Measurements from ENCODE around the gene MGST2. TPM values are rescaled to one million over a fixed set of nuclear protein-coding genes. Genes with fewer than 3 reads are reported as not detected.

The MGST2 gene
- polyA plus RNA-seq, 3 donors = 41.7 to 221 (median 153) TPM

DNA sequence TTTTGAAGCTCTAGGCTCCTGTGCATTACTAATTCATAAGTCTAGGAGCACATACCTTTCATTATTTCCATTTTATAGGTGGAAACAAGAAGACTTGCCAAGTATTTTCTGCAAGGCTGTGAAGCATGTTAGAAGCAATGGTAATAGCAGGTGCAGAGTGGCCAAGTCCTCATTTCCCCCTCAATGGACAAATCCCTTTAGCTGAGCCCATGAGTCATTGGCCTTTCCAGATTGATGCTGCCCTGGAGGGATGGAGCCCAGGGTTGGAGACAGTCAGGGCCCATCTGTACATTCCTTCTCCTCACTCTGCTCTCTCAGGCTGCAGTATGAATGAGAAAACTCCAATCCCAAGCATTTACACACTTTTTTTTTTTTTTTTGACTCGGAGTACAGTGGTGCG lies 6.6 kb downstream of the MGST2 start:
- H2AFZ ChIP-seq (ENCODE audit: insufficient read depth, low read depth, low read length, poor library complexity, severe bottlenecking) = no peak overlapping the region
- Mint-ChIP-seq H3K9me3 (no peaks in the 10 kb centered on the region), H3K4me3 (no peak overlapping the region), H3K27ac (peak overlapping the region in 3 of 7 donors; percentile 27 to 40 (median 30)), H3K27me3 (ENCODE audit: low read depth in 3 of 3) (no peaks in the 10 kb centered on the region), H3K36me3 (peaks cover 11 to 42% of the 10 kb centered on the region in 2 donors), H3K4me1 (peaks cover 71% of the 10 kb centered on the region)
- no peaks in the 10 kb centered on the region for H3K27me3 ChIP-seq (ENCODE audit: control insufficient read depth in 2 of 2, insufficient read depth in 2 of 2, low read length in 2 of 2)
- DNase-seq = no peak
- no peaks in the 10 kb centered on the region for H4K20me1 ChIP-seq (ENCODE audit: insufficient read depth, low read length)
- WGBS (ENCODE audit: insufficient coverage) = 100% methylated on average over 2 of the region's 2 CpGs
- intact Hi-C loops (cut with micrococcal nuclease) = loop anchor here in 1 of 2 donors (10.0 kb wide), 1 partner anchor 583 kb away; no protein-coding TSS in a partner anchor
- peaks cover 0 to 16% of the 10 kb centered on the region in 2 donors for H3K36me3 ChIP-seq (replicated peaks in 1 of 2; ENCODE audit: control insufficient read depth in 1 of 2, insufficient read depth in 2 of 2, low read length in 2 of 2)
- TF ChIP-seq, protein P1, sequence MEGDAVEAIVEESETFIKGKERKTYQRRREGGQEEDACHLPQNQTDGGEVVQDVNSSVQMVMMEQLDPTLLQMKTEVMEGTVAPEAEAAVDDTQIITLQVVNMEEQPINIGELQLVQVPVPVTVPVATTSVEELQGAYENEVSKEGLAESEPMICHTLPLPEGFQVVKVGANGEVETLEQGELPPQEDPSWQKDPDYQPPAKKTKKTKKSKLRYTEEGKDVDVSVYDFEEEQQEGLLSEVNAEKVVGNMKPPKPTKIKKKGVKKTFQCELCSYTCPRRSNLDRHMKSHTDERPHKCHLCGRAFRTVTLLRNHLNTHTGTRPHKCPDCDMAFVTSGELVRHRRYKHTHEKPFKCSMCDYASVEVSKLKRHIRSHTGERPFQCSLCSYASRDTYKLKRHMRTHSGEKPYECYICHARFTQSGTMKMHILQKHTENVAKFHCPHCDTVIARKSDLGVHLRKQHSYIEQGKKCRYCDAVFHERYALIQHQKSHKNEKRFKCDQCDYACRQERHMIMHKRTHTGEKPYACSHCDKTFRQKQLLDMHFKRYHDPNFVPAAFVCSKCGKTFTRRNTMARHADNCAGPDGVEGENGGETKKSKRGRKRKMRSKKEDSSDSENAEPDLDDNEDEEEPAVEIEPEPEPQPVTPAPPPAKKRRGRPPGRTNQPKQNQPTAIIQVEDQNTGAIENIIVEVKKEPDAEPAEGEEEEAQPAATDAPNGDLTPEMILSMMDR (IDR thresholded peaks at IDR 0.05) = no peak
- H3K9ac ChIP-seq (ENCODE audit: insufficient read depth, low read length, poor library complexity, severe bottlenecking) = no peak overlapping the region
- no peak overlapping the region for H3K4me3 ChIP-seq (replicated peaks in 1 of 3; ENCODE audit: low read depth in 2 of 3, low read length in 3 of 3)
- no peak overlapping the region for H3K27ac ChIP-seq (ENCODE audit: low read depth in 1 of 2, low read length in 2 of 2)
- no peak overlapping the region for H3K4me2 ChIP-seq (replicated peaks; ENCODE audit: extremely low read depth, low read length, poor library complexity, severe bottlenecking)
- H3K79me2 ChIP-seq (ENCODE audit: insufficient read depth, low read length) = peaks cover 87% of the 10 kb centered on the region
- no peaks in the 10 kb centered on the region for H3K9me3 ChIP-seq (replicated peaks in 1 of 2; ENCODE audit: control insufficient read depth in 1 of 2, insufficient read depth in 1 of 2, low read length in 2 of 2)
- peaks cover 41 to 52% of the 10 kb centered on the region in 2 donors for H3K4me1 ChIP-seq (ENCODE audit: control insufficient read depth in 1 of 2, insufficient read depth in 2 of 2, low read length in 2 of 2)

DNA sequence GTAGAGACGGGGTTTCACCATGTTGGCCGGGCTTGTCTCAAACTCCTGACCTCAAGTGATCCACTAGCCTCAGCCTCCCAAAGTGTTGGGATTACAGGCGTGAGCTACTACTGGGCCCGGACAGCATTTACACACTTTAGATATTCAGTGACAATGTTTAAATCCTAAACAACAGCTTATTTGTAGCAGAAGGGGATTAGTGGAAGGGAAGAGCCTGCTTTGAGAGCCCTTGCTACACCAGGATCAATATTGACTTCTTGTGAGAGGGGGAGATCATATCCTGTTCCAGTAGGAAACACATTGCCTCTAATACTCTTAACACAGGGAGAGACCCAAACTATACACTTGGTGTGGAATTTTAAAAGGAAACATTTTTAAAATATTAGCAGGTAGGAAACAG lies 7.1 kb downstream of the MGST2 start:
- Histone ChIP-seq H3K27me3 (ENCODE audit: control insufficient read depth in 2 of 2, insufficient read depth in 2 of 2, low read length in 2 of 2) (no peaks in the 10 kb centered on the region), H3K4me1 (ENCODE audit: control insufficient read depth in 1 of 2, insufficient read depth in 2 of 2, low read length in 2 of 2) (peaks cover 36 to 46% of the 10 kb centered on the region in 2 donors), H3K79me2 (ENCODE audit: insufficient read depth, low read length) (peaks cover 87% of the 10 kb centered on the region), H2AFZ (ENCODE audit: insufficient read depth, low read depth, low read length, poor library complexity, severe bottlenecking) (no peak overlapping the region), H3K4me3 (replicated peaks in 1 of 3; ENCODE audit: low read depth in 2 of 3, low read length in 3 of 3) (no peak overlapping the region), H3K4me2 (replicated peaks; ENCODE audit: extremely low read depth, low read length, poor library complexity, severe bottlenecking) (no peak overlapping the region), H3K9me3 (replicated peaks in 1 of 2; ENCODE audit: control insufficient read depth in 1 of 2, insufficient read depth in 1 of 2, low read length in 2 of 2) (no peaks in the 10 kb centered on the region), H4K20me1 (ENCODE audit: insufficient read depth, low read length) (no peaks in the 10 kb centered on the region), H3K27ac (ENCODE audit: low read depth in 1 of 2, low read length in 2 of 2) (no peak overlapping the region), H3K36me3 (replicated peaks in 1 of 2; ENCODE audit: control insufficient read depth in 1 of 2, insufficient read depth in 2 of 2, low read length in 2 of 2) (peaks cover 0 to 17% of the 10 kb centered on the region in 2 donors), H3K9ac (ENCODE audit: insufficient read depth, low read length, poor library complexity, severe bottlenecking) (no peak overlapping the region)
- H3K27ac Mint-ChIP-seq = peak overlapping the region in 3 of 7 donors; percentile 0 to 44 (median 30)
- no CpG with 5 or more reads among the region's 4 CpGs for WGBS (ENCODE audit: insufficient coverage)
- no peaks in the 10 kb centered on the region for H3K9me3 Mint-ChIP-seq
- no peak for DNase-seq
- H3K4me3 Mint-ChIP-seq = no peak overlapping the region
- TF ChIP-seq, protein P1 (IDR thresholded peaks at IDR 0.05) = no peak
- peaks cover 66% of the 10 kb centered on the region for H3K4me1 Mint-ChIP-seq
- H3K36me3 Mint-ChIP-seq = peaks cover 11 to 46% of the 10 kb centered on the region in 2 donors
- H3K27me3 Mint-ChIP-seq (ENCODE audit: low read depth in 3 of 3) = no peaks in the 10 kb centered on the region
- intact Hi-C loops (cut with micrococcal nuclease) = loop anchor here in 1 of 2 donors (10.0 kb wide), 1 partner anchor 582 kb away; no protein-coding TSS in a partner anchor

All from CD14-positive monocyte (primary cell).